ENCODE measurements around the gene MCCC1. TPM values are rescaled to one million over a fixed set of nuclear protein-coding genes. Genes with fewer than 3 reads are reported as not detected.

The MCCC1 gene
- total and polyA plus RNA-seq, 2 experiments from 2014 or later, result 30.8 to 37.7 TPM

- no peak for TF ChIP-seq EZH2phosphoT487 (IDR thresholded peaks at IDR 0.05; ENCODE audit: low read depth, severe bottlenecking, unreplicated experiment)
- no peak for TF ChIP-seq CTCF (IDR thresholded peaks at IDR 0.05; ENCODE audit: poor library complexity)
- no peak for TF ChIP-seq EZH2 (IDR thresholded peaks at IDR 0.05; ENCODE audit: borderline replicate concordance)
- H3K9me2 ChIP-seq (replicated peaks; ENCODE audit: insufficient read depth), result no peaks in the 10 kb centered on the region
- H3K27ac ChIP-seq, result peak overlapping the region; percentile 83
- H3K4me3 ChIP-seq, result no peak overlapping the region
- no peaks in the 10 kb centered on the region for H3K9me3 ChIP-seq (ENCODE audit: low read depth)
- H3K36me3 ChIP-seq (replicated peaks; ENCODE audit: insufficient read depth, low read depth), result no peaks in the 10 kb centered on the region
- no peak overlapping the region for H3K4me2 ChIP-seq
- H3K4me1 ChIP-seq (ENCODE audit: insufficient read depth), result peaks cover 7% of the 10 kb centered on the region
- DNase-seq (ENCODE audit: low spot score), result no peak
- H3K27me3 ChIP-seq, result no peaks in the 10 kb centered on the region
- peaks cover 30% of the 10 kb centered on the region for H3K79me2 ChIP-seq
- WGBS (ENCODE audit: low lambda C conversion rate, missing lambda C conversion rate), result 79% methylated on average over 6 of the region's 6 CpGs
- H2AFZ ChIP-seq, result peak overlapping the region; percentile 45
- no peaks in the 10 kb centered on the region for H4K20me1 ChIP-seq (ENCODE audit: insufficient read depth, poor library complexity, severe bottlenecking)
Observed at GRCh38 chr3:183100376-183100775, 1.1 kb upstream of the MCCC1 start.

- Histone ChIP-seq H3K36me3 (replicated peaks; ENCODE audit: insufficient read depth, low read depth) (no peaks in the 10 kb centered on the region), H3K27me3 (no peaks in the 10 kb centered on the region), H3K9me3 (ENCODE audit: low read depth) (no peaks in the 10 kb centered on the region), H3K4me3 (no peak overlapping the region), H3K4me2 (peak overlapping the region; percentile 71), H2AFZ (peak overlapping the region; percentile 45), H4K20me1 (ENCODE audit: insufficient read depth, poor library complexity, severe bottlenecking) (no peaks in the 10 kb centered on the region), H3K79me2 (peaks cover 31% of the 10 kb centered on the region), H3K4me1 (ENCODE audit: insufficient read depth) (peaks cover 7% of the 10 kb centered on the region), H3K9me2 (replicated peaks; ENCODE audit: insufficient read depth) (no peaks in the 10 kb centered on the region), H3K27ac (peak overlapping the region; percentile 83)
- 0% methylated on average over 1 of the region's 1 CpG for WGBS (ENCODE audit: low lambda C conversion rate, missing lambda C conversion rate)
- TF ChIP-seq EZH2phosphoT487 (IDR thresholded peaks at IDR 0.05; ENCODE audit: low read depth, severe bottlenecking, unreplicated experiment), result no peak
- DNase-seq (ENCODE audit: low spot score), result no peak
Observed at GRCh38 chr3:183099838-183100204, 525 bp upstream of the MCCC1 start.

GRCh38 chr3:183098536-183099025 lies 715 bp downstream of the MCCC1 start:
- Histone ChIP-seq H3K27ac (peak overlapping the region; percentile 97), H3K4me3 (peak overlapping the region; percentile 68), H3K4me1 (ENCODE audit: insufficient read depth) (peaks cover 7% of the 10 kb centered on the region), H3K27me3 (no peaks in the 10 kb centered on the region), H3K4me2 (peak overlapping the region; percentile 79), H3K36me3 (replicated peaks; ENCODE audit: insufficient read depth, low read depth) (no peaks in the 10 kb centered on the region), H4K20me1 (ENCODE audit: insufficient read depth, poor library complexity, severe bottlenecking) (no peaks in the 10 kb centered on the region), H2AFZ (peak overlapping the region; percentile 64), H3K9me2 (replicated peaks; ENCODE audit: insufficient read depth) (no peaks in the 10 kb centered on the region), H3K79me2 (peaks cover 32% of the 10 kb centered on the region), H3K9me3 (ENCODE audit: low read depth) (no peaks in the 10 kb centered on the region)
- TF ChIP-seq EZH2phosphoT487 (IDR thresholded peaks at IDR 0.05; ENCODE audit: low read depth, severe bottlenecking, unreplicated experiment), result no peak
- no peak for TF ChIP-seq EZH2 (IDR thresholded peaks at IDR 0.05; ENCODE audit: borderline replicate concordance)
- no peak for TF ChIP-seq CTCF (IDR thresholded peaks at IDR 0.05; ENCODE audit: poor library complexity)
- DNase-seq (ENCODE audit: low spot score), result peak; percentile 22
- 7% methylated on average over 8 of the region's 8 CpGs for WGBS (ENCODE audit: low lambda C conversion rate, missing lambda C conversion rate)

GRCh38 chr3:183094711-183095110 lies 4.6 kb downstream of the MCCC1 start:
- no peak for DNase-seq (ENCODE audit: low spot score)
- H3K79me2 ChIP-seq, result peaks cover 38% of the 10 kb centered on the region
- no peaks in the 10 kb centered on the region for H3K27me3 ChIP-seq
- TF ChIP-seq EZH2phosphoT487 (IDR thresholded peaks at IDR 0.05; ENCODE audit: low read depth, severe bottlenecking, unreplicated experiment) (no peak), EZH2 (IDR thresholded peaks at IDR 0.05; ENCODE audit: borderline replicate concordance) (no peak), CTCF (IDR thresholded peaks at IDR 0.05; ENCODE audit: poor library complexity) (no peak)
- H4K20me1 ChIP-seq (ENCODE audit: insufficient read depth, poor library complexity, severe bottlenecking), result no peaks in the 10 kb centered on the region
- H3K9me3 ChIP-seq (ENCODE audit: low read depth), result no peaks in the 10 kb centered on the region
- H3K4me3 ChIP-seq, result no peak overlapping the region
- H3K4me1 ChIP-seq (ENCODE audit: insufficient read depth), result peaks cover 7% of the 10 kb centered on the region
- H3K4me2 ChIP-seq, result no peak overlapping the region
- no peaks in the 10 kb centered on the region for H3K36me3 ChIP-seq (replicated peaks; ENCODE audit: insufficient read depth, low read depth)
- H3K9me2 ChIP-seq (replicated peaks; ENCODE audit: insufficient read depth), result no peaks in the 10 kb centered on the region
- no peak overlapping the region for H2AFZ ChIP-seq
- 81% methylated on average over 4 of the region's 4 CpGs for WGBS (ENCODE audit: low lambda C conversion rate, missing lambda C conversion rate)
- no peak overlapping the region for H3K27ac ChIP-seq

Measured in hepatocyte (in vitro differentiated cells).